Ovary (tissue), 9 donors: ENCODE results near the gene LHFPL6. TPM values are rescaled to one million over a fixed set of nuclear protein-coding genes. Genes with fewer than 3 reads are reported as not detected.

ENCODE experiments used
- DNase-seq, 5 donors: peaks; one replicate each; pipeline ENCODE4 v3.0.0-alpha.2; 2019 to 2020
- H3K27ac ChIP-seq, 2 donors: fragments of 200-600 bp; one replicate each; pipeline versions ENCODE4 v1.5.1 to v1.8.0; 2019 to 2022
- H3K27me3 ChIP-seq: fragments of 200-600 bp; one replicate; pipeline ENCODE4 v1.8.0; 2022
- H3K36me3 ChIP-seq: fragments of 200-600 bp; sonication (generic); one replicate; pipeline ENCODE4 v1.5.1; 2019
- H3K4me1 ChIP-seq: one replicate; pipeline ENCODE4 v1.8.1; 2013; ENCODE audit warnings: mild to moderate bottlenecking, moderate library complexity; ENCODE audit not compliant: insufficient read depth
- H3K4me3 ChIP-seq: fragments of 200-600 bp; sonication (generic); one replicate; pipeline ENCODE4 v1.5.1; 2017
- H3K9me3 ChIP-seq, 2 donors: fragments of 200-600 bp in 1 of 2; sonication (generic) in 1 of 2; one replicate each; pipeline versions ENCODE4 v1.5.1 to v1.8.1; 2013 to 2019; ENCODE audit warnings: mild to moderate bottlenecking in 1 of 2, moderate library complexity in 1 of 2
- CTCF ChIP-seq, 3 donors: fragments of 450-650 bp in 2 of 3; fragments of 200-600 bp in 1 of 3; IDR thresholded peaks; one replicate each; pipeline versions ENCODE4 v1.5.1 to v1.8.0; 2016 to 2022; ENCODE audit warnings: antibody characterized with exemption in 3 of 3, mild to moderate bottlenecking in 1 of 3
- EP300 ChIP-seq: sonication (generic); formaldehyde crosslinking; IDR thresholded peaks from one replicate; pipeline ENCODE4 v1.6.1; 2017; ENCODE audit warnings: antibody characterized with exemption
- POLR2A ChIP-seq: fragments of 450-650 bp; IDR thresholded peaks from one replicate; pipeline ENCODE4 v1.6.1; 2017; ENCODE audit warnings: antibody characterized with exemption, mild to moderate bottlenecking, moderate library complexity
- WGBS, 3 donors: extraction: QIAGEN DNeasy Blood & Tissue Kit in 1 of 3; methylation state at CpG; one replicate each; pipeline versions ENCODE4 v1.1.5 to v1.1.7; 2013 to 2017; 5-methylcytosine and 5-hydroxymethylcytosine counted together
- intact Hi-C, 4 donors: fragments of 100-400 bp; cut with DNase I; formaldehyde crosslinking; loops; one replicate each; pipeline versions ENCODE4 v1.11.0 to v1.15.1; 2022 to 2023
- polyA plus RNA-seq, 2 donors: library from polyadenylated mRNA; stranded (reverse); fragments of 200-250 nt in 1 of 2; fragments of 350-450 nt in 1 of 2; fragmentation: Illumina TruSeq in 1 of 2; extraction: RNeasy Lipid Tissue Mini Kit (QIAGEN cat#74804) in 1 of 2; gene quantifications; one replicate each; pipeline ENCODE4 v1.2.3, GENCODE V29; 2013 to 2014
- total RNA-seq, 7 donors: library from RNA; depleted of rRNA in 2 of 7; stranded (reverse); fragments of >200 nt in 2 of 7; fragmentation: NEBNext Ultra II Directional in 3 of 7; extraction: Animal tissue kit (Norgen Biotek cat#: 25700) in 3 of 7; gene quantifications; one replicate each; pipeline versions ENCODE4 v1.1.0 to v1.2.4, GENCODE V29; 2016 to 2023
- donor health status: DM: no; HTN: no; CAD: no; lungs with moderate emphysema.
- donor health status: DM: no; HTN: no; CAD: no.
- donor health status: Bipolar disorder and iron deficiency.
- donor health status: DM: yes; HTN: yes; CAD: no.
- donor health status: DM: no; HTN: no; CAD: no.
- donor health status: DM: yes; HTN: yes; CAD: no.

LHFPL6 gene
- total and polyA plus RNA-seq, 9 donors, result 19.7 to 136 (median 42.4) TPM

- Histone ChIP-seq H3K36me3 (no peaks in the 10 kb centered on the region), H3K27ac (no peak overlapping the region), H3K27me3 (no peaks in the 10 kb centered on the region), H3K9me3 (no peaks in the 10 kb centered on the region), H3K4me1 (peaks cover 7% of the 10 kb centered on the region), H3K4me3 (no peak overlapping the region)
- no peak for DNase-seq
- intact Hi-C loops, result no loop called here
- TF ChIP-seq EP300 (no peak), POLR2A (no peak), CTCF (IDR thresholded peaks at IDR 0.05) (no peak)
- 75 to 85% (median 81%) methylated on average over 2 of the region's 2 CpGs for WGBS, 3 donors
Observed at GRCh38 chr13:39379118-39379517, 223.9 kb downstream of the LHFPL6 start.

- intact Hi-C loops, result no loop called here
- no peak for DNase-seq
- TF ChIP-seq CTCF (IDR thresholded peaks at IDR 0.05), result no peak
- Histone ChIP-seq H3K4me3 (no peak overlapping the region), H3K36me3 (no peaks in the 10 kb centered on the region), H3K27me3 (no peaks in the 10 kb centered on the region), H3K9me3 (no peaks in the 10 kb centered on the region), H3K4me1 (peaks cover 7% of the 10 kb centered on the region), H3K27ac (no peak overlapping the region)
- 11 to 17% (median 13%) methylated on average over 2 of the region's 2 CpGs for WGBS, 3 donors
Observed at GRCh38 chr13:39378306-39378705, 224.7 kb downstream of the LHFPL6 start.

- Histone ChIP-seq H3K4me1 (peaks cover 9% of the 10 kb centered on the region), H3K36me3 (no peaks in the 10 kb centered on the region), H3K27ac (no peak overlapping the region), H3K4me3 (no peak overlapping the region), H3K9me3 (no peaks in the 10 kb centered on the region), H3K27me3 (no peaks in the 10 kb centered on the region)
- intact Hi-C loops, result no loop called here
- no peak for DNase-seq
- 66 to 89% (median 82%) methylated on average over 1 of the region's 1 CpG for WGBS, 3 donors
- TF ChIP-seq EP300 (no peak), POLR2A (no peak), CTCF (IDR thresholded peaks at IDR 0.05) (no peak)
Observed at GRCh38 chr13:39377699-39378098, 225.3 kb downstream of the LHFPL6 start.

- Histone ChIP-seq H3K27ac (no peak overlapping the region), H3K36me3 (no peaks in the 10 kb centered on the region), H3K4me1 (peaks cover 12% of the 10 kb centered on the region), H3K4me3 (no peak overlapping the region), H3K9me3 (no peaks in the 10 kb centered on the region), H3K27me3 (no peaks in the 10 kb centered on the region)
- intact Hi-C loops, result no loop called here
- DNase-seq, result no peak
- TF ChIP-seq EP300 (no peak), CTCF (IDR thresholded peaks at IDR 0.05) (no peak)
Observed at GRCh38 chr13:39376076-39376475, 226.9 kb downstream of the LHFPL6 start.

- H3K27ac ChIP-seq, result no peak overlapping the region
- no peaks in the 10 kb centered on the region for H3K9me3 ChIP-seq
- DNase-seq, result no peak
- WGBS, 3 donors, result 86 to 88% (median 88%) methylated on average over 3 of the region's 3 CpGs
- H3K27me3 ChIP-seq, result no peaks in the 10 kb centered on the region
- TF ChIP-seq CTCF (IDR thresholded peaks at IDR 0.05), result no peak
- TF ChIP-seq POLR2A, result no peak
- no peak for TF ChIP-seq EP300
- intact Hi-C loops, result no loop called here
- no peak overlapping the region for H3K4me3 ChIP-seq
- H3K4me1 ChIP-seq, result peaks cover 12% of the 10 kb centered on the region
- no peaks in the 10 kb centered on the region for H3K36me3 ChIP-seq
Observed at GRCh38 chr13:39375601-39376000, 227.4 kb downstream of the LHFPL6 start.
